PFSK-1 (cell line): Measurements from ENCODE around the gene TOGARAM2.

ENCODE experiments used
- FOXP2 ChIP-seq: optimal IDR thresholded peaks from 2 replicates; pipeline ENCODE3; 2011; ENCODE audit warnings: borderline replicate concordance, control low read depth, inconsistent platforms; ENCODE audit not compliant: insufficient read depth; ENCODE audit errors: extremely low read length, extremely low read depth
- POLR2AphosphoS5 ChIP-seq: IDR thresholded peaks from 2 replicates; pipeline ENCODE4 v1.6.1; 2012; ENCODE audit warnings: low read depth, mild to moderate bottlenecking, control low read depth, low read length, moderate library complexity
- SIN3A ChIP-seq: IDR thresholded peaks from 2 replicates; pipeline ENCODE4 v1.6.1; 2012; ENCODE audit warnings: mild to moderate bottlenecking, low read length, moderate library complexity, borderline replicate concordance; ENCODE audit not compliant: insufficient read depth
- TAF1 ChIP-seq: IDR thresholded peaks from 2 replicates; pipeline ENCODE4 v1.6.1; 2012; ENCODE audit warnings: low read length, control low read depth, borderline replicate concordance; ENCODE audit not compliant: insufficient read depth
- TF ChIP-seq, protein P1 (sequence below), 2 experiments: IDR thresholded peaks; 2 replicates each; pipeline versions ENCODE4 v1.6.1 to v1.8.0; 2011 to 2012; ENCODE audit warnings: low read depth in 2 of 2, low read length in 2 of 2, control low read depth in 1 of 2, inconsistent platforms in 1 of 2, mild to moderate bottlenecking in 1 of 2, moderate library complexity in 1 of 2; ENCODE audit not compliant: insufficient read depth in 1 of 2

The TOGARAM2 gene

GRCh38 chr2:29025711-29026110 is 44.6 kb downstream of the TOGARAM2 start:
- TF ChIP-seq FOXP2: no peak
- TF ChIP-seq, protein P1, sequence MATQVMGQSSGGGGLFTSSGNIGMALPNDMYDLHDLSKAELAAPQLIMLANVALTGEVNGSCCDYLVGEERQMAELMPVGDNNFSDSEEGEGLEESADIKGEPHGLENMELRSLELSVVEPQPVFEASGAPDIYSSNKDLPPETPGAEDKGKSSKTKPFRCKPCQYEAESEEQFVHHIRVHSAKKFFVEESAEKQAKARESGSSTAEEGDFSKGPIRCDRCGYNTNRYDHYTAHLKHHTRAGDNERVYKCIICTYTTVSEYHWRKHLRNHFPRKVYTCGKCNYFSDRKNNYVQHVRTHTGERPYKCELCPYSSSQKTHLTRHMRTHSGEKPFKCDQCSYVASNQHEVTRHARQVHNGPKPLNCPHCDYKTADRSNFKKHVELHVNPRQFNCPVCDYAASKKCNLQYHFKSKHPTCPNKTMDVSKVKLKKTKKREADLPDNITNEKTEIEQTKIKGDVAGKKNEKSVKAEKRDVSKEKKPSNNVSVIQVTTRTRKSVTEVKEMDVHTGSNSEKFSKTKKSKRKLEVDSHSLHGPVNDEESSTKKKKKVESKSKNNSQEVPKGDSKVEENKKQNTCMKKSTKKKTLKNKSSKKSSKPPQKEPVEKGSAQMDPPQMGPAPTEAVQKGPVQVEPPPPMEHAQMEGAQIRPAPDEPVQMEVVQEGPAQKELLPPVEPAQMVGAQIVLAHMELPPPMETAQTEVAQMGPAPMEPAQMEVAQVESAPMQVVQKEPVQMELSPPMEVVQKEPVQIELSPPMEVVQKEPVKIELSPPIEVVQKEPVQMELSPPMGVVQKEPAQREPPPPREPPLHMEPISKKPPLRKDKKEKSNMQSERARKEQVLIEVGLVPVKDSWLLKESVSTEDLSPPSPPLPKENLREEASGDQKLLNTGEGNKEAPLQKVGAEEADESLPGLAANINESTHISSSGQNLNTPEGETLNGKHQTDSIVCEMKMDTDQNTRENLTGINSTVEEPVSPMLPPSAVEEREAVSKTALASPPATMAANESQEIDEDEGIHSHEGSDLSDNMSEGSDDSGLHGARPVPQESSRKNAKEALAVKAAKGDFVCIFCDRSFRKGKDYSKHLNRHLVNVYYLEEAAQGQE (IDR thresholded peaks at IDR 0.05; ENCODE audit: insufficient read depth in 1 of 2, low read depth in 2 of 2, low read length in 2 of 2): no peak
- TF ChIP-seq POLR2AphosphoS5: no peak
- TF ChIP-seq TAF1: no peak
- TF ChIP-seq SIN3A: no peak

- TF ChIP-seq POLR2AphosphoS5 (no peak), FOXP2 (no peak), SIN3A (no peak), TAF1 (no peak)
- TF ChIP-seq, protein P1 (IDR thresholded peaks at IDR 0.05; ENCODE audit: insufficient read depth in 1 of 2, low read depth in 2 of 2, low read length in 2 of 2): no peak
These were observed 49.9 kb downstream of the TOGARAM2 start for GRCh38 chr2:29031046-29031445.

- TF ChIP-seq TAF1 (no peak), FOXP2 (no peak), POLR2AphosphoS5 (no peak), SIN3A (no peak)
- TF ChIP-seq, protein P1 (IDR thresholded peaks at IDR 0.05; ENCODE audit: insufficient read depth in 1 of 2, low read depth in 2 of 2, low read length in 2 of 2): no peak
These were observed 51.1 kb downstream of the TOGARAM2 start for GRCh38 chr2:29032189-29032588.

DNA sequence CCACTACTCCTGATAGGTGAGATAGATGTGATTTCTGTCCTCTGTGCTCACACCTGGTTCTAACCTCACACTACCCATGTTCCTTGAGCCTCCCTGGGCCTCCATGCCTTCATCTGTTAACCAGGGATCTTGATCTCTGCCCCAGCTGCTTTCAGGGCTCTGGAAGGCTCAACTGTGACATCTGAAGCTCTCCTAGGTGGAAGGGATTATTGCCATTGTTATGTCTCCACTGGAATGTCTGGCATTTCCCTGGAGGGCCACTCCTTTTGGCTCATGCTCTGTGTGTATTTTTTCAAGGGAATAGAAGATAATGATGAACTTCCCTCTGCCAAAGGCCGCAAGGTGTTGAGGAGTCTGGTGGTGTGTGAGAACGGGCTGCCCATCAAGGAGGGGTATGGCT is 52.1 kb downstream of the TOGARAM2 start:
- no peak for TF ChIP-seq POLR2AphosphoS5

DNA sequence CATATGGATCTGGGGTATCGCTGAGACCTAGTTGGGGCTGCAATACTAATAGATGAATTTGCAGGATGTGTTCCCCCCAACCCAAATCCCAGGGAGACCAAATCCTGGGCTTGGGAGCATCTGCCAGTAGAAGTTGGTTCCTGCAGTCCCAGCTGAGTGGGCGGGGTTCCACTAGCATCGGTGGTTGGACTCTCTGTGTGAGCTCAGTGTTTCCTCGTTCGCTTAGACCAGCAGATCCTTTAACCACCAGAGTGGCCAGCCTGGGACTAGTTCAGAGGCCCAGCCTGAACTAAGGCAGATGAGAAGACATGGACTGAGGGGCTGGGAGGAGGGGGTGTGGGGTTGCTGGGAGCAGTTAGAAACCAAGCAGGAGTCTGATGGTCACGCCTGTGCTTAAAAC is 52.6 kb downstream of the TOGARAM2 start:
- no peak for TF ChIP-seq TAF1
- no peak for TF ChIP-seq SIN3A
- TF ChIP-seq, protein P1 (IDR thresholded peaks at IDR 0.05; ENCODE audit: insufficient read depth in 1 of 2, low read depth in 2 of 2, low read length in 2 of 2): no peak
- TF ChIP-seq POLR2AphosphoS5: no peak
- TF ChIP-seq FOXP2: no peak
